NCI-H2081 (cell line): Measurements from ENCODE around the gene KCTD11.
A peak's percentile ranks its signal among the peaks of the same experiment; 100 is the strongest.
"Not testable (repeated sequence)": the region's sequence is repeated elsewhere in the genome, so short reads cannot be mapped to it uniquely, and the experiment has no call there.

ENCODE experiments used
- DNase-seq, 2 experiments: peaks; one replicate each; lab custom pipeline; 2025; lab: John Stamatoyannopoulos, UW

KCTD11 gene

DNA sequence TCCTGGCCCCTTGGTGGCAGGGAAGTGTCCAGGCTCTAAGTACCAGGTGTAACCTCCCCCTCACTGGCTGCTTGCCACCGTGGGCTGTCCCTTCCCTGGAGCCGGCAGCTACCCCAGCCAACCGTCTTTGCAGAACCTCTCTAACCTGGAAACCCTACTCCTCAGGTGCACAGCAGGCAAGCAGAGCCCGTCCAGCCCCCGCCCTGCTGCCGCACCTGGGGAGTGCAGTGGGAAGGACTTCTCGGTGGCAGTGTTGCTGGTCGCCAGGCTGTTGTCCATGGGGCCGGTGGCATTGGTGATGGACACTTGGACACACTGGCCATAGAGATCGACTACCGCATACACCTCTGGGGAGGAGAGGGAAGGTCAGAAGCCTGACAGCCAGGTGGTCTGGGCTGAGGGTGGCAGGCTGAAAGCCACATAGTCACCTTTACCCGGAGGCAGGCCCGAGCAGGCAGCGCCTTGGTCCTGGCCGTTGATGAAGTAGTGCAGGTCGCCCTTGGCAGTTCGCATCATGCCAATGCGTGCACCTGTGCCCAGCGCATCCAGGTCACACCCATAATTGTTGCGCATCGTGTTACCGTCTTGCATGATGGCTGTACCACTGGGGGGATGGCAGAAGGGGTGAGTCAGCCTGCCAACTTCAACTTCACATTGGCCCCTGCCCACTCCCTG, 29.3 kb upstream of the KCTD11 start:
- DNase-seq = no peak

DNA sequence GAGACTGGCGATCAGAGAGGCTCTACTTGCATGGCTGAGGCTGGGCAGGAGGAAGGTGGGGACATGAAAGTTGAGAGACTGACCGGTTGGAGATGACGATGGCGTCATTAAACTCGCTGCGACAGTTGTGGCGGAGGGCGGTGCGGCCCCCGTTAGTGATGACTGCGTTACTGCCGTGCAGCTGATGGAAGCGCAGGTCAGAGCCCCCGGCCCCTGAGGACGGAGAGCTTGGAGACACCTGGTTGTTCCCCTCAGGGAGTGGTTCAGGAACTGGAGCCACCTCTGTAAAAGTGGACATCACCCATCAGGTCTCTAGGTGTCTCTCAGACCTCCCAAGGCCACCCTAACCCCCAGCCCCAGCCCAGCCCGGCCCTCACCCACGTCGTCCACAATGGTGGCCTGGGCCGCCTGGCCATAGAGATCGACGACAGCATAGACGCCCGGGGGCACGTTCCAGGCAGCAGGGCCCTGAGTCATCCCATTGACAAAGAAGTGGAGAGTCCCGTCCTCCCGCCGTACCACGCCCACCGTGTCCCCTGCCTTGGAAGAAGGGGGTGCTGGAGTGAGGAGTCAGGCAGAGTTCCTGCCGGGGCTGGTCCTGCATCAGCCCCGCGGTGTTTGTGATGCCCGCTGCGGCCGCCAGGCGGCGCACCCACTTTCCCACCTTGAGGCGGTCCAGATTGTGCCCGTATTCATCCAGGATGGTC, 28.1 kb upstream of the KCTD11 start:
- no peak for DNase-seq

DNA sequence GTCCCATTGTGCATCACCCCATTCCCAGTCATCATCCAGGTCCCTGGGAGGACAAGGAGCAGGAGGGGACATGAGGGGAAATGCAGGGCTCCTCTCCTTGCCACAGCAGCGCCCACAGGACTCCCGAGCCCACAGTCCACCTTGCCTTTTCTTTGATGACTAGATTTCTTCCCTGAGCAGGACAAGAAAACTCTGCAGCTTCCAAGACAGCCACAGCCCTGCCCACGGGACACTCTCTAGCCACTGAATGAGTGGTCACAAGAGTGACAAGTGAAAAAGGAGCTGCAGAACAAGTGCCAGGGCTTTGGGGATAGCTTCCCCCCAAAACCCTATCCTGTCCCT, 27.6 kb upstream of the KCTD11 start:
- no peak for DNase-seq

DNA sequence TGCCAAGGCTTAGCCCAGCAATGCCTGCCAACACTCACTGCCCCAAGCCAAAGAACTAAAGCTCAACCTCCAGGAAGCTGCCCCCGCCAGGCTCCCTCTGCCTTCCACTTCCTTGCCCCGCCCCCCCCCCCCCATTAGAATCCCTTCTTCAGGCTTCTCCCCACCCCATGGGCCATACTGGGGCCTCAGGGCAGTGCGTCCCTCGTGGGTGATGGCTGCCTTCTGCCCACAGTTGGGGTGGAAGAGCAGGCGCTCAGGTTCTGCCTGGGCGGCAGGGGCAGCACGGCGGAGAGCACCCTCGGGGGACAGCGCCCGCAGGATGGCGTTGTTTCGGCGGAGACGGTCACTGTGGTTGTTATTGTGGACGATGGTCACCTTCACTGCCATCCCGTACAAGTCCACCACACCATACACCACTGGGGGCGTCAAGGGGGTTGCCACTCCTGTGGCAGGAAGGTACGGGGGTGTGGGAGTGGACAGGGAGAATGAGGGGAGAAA, 26.9 kb upstream of the KCTD11 start:
- DNase-seq = no peak

DNA sequence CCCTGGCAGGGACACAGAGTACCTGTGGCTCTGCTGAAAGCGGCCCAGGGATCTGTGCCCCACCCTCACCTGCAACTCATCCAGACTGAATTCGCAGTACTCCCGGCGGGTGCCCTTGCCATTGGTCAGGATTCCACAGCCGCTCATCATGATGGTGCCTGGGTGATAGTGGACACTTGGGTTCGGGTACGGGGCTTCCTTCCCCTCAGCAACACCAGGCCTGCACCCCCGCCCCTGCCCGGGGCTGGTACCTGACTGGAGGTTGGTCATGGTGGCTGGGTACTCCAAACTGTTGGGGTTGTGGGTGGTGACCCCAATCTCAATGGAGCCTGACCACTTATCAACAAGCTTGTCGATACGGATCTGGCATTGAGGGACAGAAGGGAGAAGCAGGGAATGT, 25.8 kb upstream of the KCTD11 start:
- no peak for DNase-seq

DNA sequence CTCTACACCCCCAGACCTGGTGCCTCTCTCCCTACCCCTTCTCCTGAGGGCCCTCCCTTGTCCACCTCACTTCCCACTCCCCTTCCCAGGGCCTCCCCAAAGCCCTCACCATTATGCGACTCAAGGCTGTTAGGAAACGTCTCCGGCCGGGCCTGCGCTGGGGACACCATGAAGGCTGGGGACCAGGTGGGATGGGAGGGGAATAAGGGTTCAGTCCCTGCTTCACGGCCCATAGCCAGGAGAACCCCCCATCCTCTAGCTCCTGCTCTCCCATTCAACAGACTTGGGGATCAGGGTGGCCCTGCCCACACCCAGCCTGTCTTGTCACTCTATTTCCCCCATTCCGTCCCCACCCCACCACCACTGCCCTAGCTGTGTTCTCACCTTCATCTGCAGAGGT, 24.9 kb upstream of the KCTD11 start:
- DNase-seq = no peak

DNA sequence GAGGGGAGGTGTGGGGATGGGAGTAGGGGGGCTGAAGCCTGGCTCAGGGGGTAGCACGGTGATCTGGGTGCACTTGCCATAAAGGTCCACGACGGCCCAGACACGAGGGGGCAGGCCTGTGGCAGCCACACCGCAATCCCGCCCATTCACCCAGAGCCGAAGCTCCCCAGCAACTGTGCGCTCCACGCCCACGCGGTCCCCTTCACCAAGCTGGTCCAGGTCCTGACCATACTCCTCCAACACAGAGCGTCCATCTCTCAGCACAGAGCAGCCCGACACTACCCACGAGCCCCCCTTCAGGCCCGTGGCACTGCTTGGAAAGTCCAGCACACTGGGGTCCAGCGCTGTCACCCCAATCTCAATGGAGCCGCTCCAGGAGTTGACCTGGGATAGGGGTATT, 24.5 kb upstream of the KCTD11 start:
- DNase-seq = no peak

DNA sequence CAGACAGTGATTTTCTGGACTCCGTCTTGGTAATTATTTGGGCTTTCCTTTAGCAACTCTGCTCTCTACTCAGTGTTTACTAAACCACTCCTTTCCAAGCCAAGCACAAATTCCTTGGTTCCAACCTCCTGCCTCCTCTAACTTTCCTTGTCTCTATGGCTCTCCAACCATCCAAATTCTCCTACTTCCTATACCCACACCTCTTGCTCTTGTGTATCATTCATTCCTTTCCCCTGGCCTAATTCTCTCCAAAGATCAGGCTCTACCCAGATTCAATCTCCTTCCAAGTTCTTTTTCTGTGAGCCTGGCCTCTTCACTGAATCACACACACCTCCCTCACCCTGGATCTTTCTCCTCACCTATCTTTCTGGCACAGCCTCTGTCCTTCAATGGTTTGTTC, 24.0 kb upstream of the KCTD11 start:
- no peak for DNase-seq

DNA sequence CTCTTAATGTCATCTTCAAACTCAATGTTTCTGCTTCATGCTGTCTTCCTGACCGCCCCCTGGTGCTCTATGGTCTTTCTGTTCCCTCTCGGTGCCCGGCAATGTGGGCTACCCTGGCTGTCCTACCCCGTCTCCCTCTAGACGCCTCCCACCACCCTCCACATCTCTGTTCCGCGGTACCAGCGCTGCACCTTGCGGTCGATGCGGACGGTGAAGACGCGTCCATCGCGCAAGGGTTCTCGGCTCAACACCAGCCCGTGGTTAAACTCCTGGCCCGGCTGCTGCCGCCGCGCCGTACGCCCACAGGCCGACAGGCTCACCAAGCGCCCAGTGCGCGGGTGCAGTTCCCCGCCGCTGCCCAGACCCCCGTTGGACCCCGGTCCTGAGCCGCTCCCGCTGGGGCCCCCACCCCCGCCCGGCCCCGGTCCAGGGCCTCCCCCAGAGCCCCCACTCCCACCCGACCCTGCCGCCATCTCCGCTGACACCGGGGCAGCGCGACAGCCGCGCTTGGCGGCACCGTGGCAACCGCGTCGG, 23.1 kb upstream of the KCTD11 start, which contains the start of gene NEURL4:
NEURL4 (minus strand) TSS at position 496 of the 534 bp plus-strand sequence; CDS start at position 473, 23 bp downstream.
- peak in 1 of 2 experiments; percentile 38 for DNase-seq

DNA sequence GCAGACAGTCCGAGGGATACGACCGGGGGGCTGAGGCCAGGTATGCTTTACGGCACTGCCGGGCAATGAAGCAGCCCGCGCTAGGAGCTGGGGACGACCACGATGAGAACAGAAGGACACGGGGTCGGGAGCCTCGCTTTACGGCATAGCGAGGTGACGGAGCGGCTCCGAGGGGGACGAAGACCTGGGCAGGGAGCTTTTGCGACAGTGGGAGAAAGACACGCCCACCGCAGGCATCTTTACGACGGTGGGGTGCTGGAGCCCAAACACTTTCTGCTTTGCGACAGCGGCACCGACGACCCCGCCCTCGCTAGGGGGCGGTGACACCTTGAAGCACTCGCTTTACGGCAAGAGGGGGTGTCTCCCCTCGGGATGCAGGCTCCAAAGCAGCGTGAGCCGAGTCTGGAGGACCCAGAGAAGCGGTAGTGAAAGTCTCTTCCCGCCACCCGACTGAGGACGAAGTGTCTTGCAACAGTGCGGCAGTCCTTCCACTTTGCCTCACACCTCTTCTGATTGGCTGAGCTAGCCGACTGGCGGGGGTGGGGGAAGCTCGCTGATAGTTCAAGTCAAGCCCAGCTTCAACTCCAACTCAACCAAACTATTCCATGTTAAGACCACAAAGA, 22.5 kb upstream of the KCTD11 start:
- peak; percentile 93 to 97 for DNase-seq

DNA sequence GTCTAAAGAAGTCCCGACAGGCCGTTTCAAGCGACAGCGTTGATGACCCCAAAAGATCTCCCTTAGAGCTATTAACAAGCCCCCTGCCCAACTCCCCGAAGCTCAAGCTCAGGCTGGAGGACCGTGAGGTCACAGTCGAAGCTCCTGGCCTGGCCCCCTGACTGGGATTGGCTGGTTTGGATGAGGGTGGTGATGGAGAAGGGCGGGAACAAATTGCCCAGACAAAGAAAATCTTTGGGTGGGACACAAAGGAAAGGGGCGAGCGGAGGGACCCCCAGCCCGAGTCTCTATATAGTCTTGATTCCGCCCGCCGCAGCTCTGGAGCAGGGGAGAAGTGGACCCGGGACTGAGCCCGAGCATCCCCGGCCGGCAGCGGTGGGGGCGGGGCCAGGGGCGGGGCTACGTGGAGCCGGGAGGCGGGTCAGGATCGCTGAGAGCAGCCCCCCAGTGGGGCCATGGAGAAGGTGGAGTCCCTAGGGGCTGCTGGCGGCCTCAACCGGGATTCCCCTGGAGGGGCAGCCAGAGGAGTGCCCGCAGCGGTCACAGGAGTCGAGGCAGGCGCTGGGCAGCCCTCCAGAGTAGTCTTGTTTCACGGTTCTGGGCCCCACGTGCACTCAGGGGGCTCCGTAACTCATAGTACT, 21.8 kb upstream of the KCTD11 start:
- DNase-seq = peak; percentile 36 to 70

DNA sequence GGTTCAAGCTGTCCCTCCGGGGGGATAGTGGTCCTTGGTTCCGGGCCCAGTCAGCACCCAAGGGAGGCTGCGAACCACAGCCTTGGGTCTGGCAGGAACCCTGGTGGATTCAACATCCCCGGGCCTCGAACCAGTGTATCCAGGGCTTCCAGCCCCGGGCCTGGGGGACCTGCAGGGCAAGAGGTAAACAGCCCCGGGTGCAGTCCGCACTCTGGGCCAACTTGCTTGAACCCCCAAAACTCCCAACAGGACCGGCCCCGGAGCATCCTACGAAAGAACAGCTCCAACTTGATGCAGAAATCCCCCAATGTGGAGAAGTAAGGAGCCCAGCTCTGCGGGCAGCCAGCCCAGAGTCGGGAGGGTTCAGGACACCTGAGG, 21.3 kb upstream of the KCTD11 start:
- no peak for DNase-seq

DNA sequence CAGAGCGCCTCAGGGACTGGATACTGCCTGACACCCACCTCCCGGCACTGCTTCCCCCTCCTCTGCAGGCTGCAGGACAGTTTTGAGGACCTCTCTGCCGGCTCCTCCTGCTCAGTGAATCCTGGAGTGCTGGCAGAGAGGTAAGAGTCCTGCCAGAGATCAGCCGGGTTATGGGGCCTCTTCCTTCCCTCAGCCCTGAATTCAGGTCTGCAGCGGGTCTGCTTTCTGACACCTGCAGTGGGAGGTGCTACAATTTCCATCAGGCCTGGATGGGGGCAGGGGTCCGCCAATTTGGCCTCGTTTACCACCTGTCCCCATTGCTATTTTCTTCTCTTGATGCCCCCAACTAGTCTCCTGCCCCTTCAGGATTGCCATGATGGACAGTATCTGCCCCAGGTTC, 19.9 kb upstream of the KCTD11 start:
- no peak for DNase-seq

DNA sequence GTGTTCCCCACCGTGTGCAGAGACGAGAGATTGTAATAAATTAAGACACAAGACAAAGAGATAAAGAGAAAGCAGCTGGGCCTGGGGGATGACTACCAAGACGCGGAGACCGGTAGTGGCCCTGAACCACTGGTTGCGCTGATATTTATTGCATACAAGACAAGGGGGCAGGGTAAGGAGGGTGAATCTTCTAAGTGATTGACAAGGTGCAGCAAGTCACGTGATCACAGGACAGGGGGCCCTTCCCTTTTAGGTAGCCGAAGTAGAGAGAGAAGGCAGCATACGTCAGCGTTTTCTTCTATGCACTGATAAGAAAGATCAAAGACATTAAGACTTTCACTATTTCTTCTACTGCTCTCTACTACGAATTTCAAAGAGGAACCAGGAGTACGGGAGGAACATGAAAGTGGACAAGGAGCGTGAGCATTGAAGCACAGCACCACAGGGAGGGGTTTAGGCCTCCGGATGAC, 19.3 kb upstream of the KCTD11 start:
- DNase-seq = not testable (repeated sequence)

DNA sequence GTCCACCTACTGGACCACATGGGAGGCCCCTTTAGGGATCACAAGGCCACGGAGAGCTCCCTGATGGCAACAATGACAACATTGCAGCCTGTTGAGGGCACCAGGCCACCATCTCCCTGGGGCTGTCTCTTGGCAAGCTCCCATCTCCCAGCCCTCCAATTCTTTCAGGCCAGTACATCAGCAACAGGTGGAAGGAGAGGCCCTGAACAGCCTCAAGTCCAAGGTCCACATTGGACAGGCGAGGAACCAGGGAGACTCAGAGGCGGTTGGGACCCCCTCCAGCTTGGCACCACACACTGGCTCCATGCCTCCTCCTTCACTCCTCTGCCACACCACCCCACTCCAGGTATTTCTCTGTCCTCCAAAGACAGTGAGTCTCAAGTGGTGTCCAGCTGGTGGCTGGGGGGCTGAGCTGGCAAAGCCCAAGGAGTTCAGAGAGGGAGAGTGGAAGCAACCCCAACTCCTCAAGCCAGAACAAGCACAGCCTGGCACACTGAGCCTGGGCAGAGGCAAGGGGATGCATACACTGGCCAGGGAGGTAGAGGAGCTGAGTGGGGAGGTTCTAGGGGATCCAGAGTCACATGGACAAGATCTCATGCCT, 16.9 kb upstream of the KCTD11 start:
- no peak for DNase-seq

DNA sequence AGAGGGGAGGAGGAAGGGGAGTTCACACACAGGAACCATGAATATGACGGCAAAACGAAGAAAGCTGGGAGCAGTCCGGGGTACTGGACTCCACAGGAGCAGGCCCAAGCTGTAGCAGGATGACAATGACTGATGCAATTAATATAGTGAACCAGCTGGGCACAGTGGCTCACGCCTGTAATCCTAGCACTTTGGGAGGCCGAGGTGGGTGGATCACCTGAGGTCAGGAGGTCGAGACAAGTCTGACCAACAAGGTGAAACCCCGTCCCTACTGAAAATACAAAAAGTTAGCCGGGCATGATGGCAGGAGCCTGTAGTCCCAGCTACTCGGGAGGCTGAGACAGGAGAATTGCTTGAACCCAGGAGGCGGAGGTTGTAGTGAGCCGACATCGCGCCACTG, 16.2 kb upstream of the KCTD11 start:
- DNase-seq = not testable (repeated sequence)

DNA sequence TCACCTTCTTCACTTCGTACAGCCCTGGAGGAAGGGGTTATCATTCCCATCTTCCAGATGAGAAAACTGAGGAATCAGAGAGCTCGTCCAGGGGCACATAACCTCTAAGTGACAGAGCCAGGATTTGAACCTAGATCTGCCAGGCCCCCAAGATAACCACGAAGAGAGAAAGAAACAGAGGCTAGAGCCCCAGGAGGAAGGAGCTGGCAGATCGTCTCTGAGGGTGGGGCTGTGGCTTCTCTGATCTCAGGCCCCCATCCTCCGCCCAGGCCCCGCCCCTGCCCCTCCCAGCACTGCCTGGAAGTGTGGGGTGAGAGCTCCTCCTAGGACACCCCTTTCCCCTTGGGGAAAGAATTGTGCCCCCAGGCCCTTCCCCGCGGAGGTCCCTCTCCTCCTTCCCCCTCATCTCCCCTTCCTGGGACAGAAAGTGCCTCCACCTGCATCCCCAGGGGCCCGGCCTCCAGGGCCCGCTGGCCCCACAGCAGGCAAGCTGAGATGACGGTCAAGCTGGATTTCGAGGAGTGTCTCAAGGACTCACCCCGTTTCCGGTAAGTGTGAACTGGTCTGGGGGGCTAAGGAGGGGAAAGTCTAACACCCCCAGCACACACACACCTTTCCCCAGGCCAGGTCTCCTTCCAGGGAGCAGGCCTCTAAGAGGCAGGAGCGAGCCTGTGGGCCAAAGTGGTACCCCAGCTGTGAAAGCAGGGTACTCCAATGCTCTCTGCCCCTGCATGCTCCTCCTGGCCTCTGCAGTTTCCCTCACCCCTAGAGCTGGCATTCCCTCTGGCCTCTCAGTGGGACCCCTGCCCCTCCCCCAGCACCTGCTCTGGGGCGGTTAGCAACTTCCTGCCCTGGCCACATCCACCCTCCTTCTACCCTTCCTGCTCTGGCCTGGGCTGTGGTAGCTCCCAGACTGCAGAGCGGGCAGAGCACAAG, 15.5 kb upstream of the KCTD11 start, which contains the start of gene ACAP1:
ACAP1 (plus strand) TSS at position 290 of the 936 bp plus-strand sequence; CDS start at position 496, 206 bp downstream.
- no peak for DNase-seq

DNA sequence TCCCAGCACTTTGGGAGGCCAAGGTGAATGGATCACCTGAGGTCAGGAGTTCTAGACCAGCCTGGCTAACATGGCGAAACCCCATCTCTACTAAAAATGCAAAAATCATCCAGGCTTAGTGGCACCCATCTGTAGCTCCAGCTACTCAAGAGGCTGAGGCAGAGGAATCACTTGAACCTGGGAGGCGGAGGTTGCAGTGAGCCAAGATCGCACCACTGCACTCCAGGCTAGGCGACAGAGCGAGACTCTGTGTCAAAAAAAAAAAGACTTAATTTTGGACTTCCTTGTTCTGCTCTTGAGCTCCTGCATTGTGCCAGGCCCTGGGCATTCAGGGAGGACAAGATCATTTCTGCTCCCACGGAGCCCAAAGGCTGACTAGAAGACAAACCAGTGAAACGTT, 14.4 kb upstream of the KCTD11 start:
- DNase-seq = not testable (repeated sequence)

DNA sequence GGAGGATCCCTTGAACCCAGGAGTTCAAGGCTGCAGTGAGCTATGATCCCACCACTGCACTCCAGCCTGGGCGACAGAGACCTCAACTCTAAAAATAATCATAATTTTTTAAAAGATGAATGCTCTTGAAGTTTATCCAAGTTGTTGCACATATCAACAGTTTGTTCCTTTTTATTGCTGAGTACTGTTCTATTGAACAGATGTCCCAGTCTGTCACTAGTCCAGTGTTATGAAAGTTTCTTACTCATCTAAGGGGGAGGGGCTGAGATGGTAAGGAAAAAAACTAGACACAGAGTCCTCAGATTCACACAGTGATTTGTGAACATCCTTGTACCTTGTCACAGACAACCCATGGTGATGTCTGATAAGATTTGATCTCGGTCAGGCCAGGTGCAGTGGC, 11.8 kb upstream of the KCTD11 start:
- no peak for DNase-seq

DNA sequence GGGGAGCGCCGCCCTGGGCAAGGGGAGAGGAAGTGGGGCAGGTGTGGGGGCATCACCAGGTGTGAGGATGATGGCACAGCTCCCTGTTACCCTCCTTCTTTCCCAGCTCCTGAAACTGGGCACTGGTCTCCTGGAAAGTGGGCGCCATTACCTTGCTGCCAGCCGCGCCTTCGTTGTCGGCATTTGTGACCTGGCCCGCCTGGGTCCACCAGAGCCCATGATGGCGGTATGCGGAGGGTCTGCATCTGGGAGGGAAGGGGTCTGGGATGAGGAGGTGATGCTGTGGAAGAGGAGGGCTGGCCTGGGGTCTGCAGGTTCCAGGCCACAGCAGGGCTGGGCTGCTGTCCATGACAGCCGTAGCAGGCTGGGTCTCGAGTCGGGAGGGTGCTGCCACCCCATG, 10.1 kb upstream of the KCTD11 start:
- DNase-seq = no peak

DNA sequence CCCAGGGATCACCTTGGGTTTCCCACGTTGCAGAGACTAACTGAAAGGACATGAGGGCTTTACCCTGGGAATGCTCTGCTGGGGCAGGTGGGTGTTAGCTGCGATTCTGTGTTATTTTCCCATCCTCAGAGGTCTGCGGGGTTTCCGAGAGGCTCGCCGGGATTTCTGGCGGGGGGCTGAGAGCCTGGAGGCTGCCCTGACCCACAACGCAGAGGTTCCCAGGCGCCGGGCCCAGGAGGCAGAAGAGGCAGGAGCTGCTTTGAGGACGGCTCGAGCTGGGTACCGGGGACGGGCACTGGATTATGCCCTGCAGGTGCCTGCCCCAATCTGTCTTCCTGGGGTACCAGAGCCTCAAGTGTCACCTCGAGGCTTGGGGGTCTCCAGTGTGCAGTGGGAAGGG, 8.7 kb upstream of the KCTD11 start:
- no peak for DNase-seq
